DMS 273 treated with DMSO at 0.1 percent for 48 hours (cell line): ENCODE measurements around the gene ATRN.
A peak's percentile ranks its signal among the peaks of the same experiment; 100 is the strongest.
"Not testable (repeated sequence)": the region's sequence is repeated elsewhere in the genome, so short reads cannot be mapped to it uniquely, and the experiment has no call there.

Source experiments
- DNase-seq: peaks from one replicate; lab custom pipeline; 2025; lab: John Stamatoyannopoulos, UW

ATRN gene

DNA sequence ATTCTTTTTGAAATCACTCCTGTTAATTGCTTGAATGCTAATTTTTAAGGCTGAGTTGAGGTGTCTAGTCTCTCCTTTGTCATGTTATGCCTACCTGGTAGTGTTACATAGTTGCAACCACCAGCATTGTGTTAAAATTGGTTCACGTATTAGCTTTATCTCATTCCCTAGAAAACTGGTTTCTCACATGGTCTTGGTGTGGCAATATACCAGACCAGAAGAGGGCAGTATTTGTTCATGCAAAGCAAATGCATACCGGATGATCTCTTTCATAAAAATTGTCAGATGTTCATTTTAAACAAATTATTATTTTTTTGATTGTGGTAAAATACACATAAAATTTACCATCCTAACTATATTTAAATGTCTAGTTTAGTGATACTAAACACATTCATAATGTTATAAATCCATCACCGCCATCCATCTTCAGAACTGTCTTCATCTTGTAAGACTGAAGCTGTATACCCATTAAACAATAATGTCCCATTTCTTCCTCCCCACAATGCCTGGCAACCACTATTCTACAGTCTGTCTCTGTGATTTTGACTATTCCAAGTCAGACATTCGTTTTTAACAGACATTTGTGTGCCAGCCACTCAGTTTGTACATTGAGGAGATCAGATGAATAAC, 92.8 kb downstream of the ATRN start:
- no peak for DNase-seq

DNA sequence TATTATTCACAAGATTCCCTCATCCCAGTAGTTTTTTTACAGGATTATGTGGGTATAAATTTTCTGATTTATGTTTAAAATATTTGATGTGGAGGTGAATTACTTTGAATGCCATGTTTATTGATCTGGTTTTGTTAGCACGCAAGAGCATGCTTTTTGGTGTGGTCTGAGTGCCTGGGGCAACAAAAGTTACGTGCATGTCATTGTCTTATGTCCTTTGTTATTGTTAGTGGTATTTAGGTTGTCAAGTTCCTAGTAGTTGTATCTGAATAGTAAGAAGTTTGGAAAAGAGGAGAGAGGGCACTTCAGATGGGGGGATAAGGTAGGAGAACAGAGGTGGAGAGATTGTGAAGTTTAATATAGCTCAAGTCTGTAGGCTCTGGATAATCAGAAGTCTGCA, 95.0 kb downstream of the ATRN start:
- DNase-seq, result no peak

DNA sequence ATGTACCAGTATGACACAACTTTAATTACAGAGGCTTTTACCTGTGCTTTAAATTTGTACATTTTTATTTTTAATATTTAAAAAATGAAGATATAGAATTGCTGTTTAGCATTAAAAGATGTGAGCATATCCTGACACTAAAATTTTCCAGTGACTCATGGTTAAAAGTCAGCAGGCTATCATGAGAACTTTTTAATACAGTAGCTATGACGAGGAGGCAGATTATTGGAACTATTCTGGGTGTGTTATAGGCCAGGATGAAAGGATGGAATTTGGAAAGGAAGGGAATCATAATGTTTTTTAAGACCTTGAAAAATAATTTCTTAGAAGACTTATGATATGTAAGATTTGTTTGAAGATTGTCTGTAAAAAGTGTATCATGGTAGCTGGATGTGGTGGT, 101.3 kb downstream of the ATRN start:
- no peak for DNase-seq

DNA sequence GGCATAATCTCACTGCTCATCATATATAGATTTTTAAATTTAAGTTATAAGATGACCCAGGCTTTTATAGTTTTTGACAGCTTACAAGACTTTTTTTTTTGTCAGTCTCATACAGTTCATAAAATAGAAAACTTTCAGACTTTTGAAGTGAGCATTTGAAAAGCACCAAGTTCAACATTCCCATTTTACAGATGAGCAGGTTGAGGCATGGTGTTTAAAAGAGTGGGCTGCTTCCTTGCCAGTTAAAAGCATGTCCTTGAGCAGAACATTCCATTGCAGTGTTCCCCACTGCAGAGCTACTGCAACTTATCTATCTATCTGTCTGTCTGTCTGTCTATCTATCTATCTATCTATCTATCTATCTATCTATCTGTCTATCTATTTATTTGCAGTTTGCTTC, 105.5 kb downstream of the ATRN start:
- DNase-seq, result no peak

DNA sequence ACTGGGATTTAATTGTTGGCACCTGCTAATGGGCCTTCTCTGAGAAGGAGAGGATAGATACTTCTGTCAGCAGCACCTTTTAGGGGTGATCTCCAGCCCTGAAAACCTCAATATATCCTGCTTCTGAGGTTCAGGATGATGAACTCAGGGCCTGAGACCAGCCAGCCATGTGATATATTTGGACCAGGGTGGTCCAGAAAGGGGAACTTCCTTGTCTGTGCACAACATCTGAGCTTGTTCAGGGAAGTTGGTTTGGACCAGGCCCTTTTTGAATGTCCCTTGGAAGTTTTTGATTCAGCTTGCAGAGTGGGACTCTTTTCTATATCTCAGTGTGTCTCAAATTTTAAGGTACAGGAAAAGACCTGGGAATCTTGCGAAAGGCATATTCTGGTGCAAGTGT, 106.5 kb downstream of the ATRN start:
- no peak for DNase-seq

DNA sequence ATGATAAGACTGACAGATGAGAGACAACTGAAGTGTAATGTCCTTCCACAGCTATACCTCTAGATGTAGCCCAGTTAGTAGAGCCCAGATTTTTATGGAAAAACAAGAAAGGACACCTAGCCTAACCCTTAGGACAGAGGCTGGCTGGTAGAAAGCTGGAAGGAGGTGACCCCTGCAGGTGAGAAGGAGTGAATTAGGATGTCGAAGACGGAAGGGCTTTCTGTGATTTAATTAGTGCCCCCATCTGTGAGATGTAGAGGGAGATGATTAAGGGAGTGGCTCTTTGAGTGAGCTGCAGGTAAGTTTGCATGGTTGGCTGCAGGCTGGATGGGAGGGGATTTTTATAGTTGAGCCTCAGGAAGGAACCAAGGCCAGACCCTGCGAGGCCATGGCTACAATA, 109.6 kb downstream of the ATRN start:
- DNase-seq, result no peak

DNA sequence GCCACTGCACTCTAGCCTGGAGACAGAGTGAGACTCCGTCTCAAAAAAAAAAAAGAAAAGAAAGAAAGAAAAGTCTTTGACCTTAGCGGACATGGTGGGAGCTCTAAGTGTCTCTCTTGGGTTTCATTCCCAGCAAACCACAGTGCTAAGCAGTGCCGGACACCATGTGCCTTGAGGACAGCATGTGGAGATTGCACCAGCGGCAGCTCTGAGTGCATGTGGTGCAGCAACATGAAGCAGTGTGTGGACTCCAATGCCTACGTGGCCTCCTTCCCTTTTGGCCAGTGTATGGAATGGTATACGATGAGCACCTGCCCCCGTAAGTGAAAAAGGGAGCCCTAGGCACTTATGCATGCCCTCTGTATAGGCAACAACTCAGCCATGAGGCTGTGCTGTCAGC, 112.9 kb downstream of the ATRN start:
- no peak for DNase-seq

DNA sequence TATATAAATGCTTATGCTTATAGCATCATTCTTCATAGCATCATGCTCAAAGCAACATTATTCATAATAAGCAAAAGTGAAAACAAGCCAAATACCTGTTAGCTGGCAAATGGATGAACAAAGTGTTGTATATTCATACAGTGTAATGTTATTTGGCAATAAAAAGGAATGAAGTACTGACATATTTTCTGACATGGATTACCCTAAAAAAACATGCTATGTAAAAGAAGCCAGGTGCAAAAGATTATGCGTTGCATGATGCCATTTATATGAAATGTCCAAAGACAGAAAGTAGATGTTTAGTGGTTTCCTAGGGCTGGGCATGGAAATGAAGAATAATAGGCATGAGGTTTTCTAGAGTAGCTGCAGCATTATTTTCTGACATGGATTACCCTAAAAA, 115.3 kb downstream of the ATRN start:
- no peak for DNase-seq

DNA sequence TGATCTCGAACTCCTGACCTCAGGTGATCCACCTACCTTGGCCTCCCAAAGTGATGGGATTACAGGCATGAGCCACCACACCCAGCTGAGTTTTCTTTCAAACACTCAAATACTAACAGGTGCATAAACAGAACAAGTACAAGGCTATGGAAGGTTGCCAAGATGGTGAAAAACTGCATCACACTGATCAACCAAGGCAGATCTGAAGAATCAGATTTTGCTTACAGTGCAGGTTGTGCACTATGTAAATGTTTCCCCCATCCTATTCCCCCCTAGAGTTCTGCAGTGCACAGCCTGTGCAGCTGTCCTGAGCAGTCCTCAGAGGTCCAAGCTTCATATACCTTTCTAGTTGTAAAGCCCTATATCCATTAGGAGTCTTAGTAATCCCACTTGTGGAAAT, 119.3 kb downstream of the ATRN start:
- DNase-seq, result no peak

DNA sequence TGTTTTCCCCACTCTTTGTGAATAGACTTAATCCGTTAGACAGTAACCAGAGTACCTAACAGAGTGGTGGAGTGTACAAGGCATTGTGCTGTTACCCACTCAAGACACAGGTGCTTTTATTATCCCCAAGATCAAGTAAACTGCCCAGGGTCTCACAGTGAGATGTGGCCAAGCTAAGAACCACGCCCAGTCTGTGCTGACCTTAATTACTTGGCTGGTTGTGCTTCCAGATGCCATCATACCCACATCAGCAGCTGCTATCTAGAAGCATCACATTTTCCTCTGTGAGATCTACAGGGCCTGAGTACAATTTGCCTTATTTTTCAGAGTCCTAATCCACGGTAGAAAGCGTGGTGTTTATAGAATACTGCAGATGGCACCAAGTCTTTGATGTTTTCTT, 122.1 kb downstream of the ATRN start:
- no peak for DNase-seq

DNA sequence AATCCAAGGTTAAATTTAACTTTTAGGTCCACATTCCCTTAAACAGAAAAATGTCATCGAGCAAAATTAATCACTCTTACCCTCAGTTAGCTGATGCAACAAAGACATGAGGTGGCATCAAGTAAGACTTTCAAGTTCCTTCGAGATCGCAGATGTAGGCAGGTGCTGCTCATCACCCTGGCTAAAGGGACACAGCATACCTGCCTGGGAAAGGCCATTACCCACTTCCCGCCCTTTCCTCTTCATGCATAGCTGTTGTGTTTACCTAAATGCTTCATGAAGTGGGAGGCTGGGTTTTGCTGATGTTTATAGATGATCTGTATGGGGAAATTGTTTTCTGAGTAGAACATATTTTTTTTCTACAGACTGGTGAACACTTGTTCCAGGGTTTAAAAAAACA, 124.7 kb downstream of the ATRN start:
- no peak for DNase-seq

DNA sequence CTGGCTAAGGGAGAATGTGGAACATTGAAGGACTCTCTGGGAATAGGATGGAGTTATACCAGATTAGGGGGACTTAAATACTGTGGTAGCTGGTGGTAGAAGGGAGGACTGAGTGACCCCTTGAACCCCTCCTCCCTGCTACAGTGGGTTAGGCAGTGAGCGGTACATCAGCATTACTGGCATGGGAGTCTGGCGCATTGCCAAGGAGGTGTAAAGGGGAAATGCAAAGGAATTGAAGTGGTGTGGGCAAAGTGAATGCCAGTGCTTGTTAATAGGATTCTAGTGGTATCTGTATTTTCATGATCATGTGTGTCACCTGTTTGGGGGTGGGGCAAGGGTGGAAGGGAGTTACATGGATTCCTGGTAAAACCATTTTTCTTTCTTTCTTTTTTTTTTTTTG, 132.3 kb downstream of the ATRN start:
- DNase-seq, result no peak

DNA sequence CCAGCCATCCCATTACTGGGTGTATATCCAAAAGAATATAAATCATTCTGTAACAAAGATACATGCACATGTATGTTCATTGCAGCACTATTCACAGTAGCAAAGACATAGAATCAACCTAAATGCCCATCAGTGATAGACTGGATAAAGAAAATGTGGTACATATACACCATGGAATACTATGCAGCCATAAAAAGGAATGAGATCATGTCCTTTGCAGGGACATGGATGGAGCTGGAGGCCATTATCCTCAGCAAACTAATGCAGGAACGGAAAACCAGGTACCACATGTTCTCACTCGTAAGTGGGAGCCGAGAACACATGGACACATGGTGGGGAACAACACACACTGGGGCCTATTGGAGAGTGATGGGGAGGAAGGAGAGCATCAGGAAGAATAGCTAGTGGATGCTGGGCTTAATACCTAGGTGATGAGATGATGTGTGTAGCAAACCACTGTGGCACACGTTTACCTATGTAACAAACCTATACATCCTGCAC, 134.6 kb downstream of the ATRN start:
- not testable (repeated sequence) for DNase-seq

DNA sequence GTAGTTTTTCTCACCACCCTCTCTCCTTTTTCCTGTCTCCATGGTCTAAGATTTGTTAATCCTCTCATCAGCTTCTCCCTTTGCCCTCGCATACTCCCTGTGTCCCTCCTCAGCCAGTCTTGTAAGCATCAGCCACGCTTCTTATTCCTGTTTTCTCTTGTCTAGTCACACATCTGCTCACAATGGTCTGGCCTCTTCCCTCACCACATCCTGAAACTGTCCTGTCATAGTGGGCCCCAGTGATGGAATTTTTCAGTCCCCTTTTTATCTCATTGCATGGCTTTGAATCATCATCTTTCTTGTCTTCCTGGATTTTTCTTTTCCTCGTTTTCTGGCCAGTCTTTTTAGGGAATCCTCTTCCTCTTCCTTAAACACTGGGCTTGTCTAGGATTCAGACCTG, 135.2 kb downstream of the ATRN start:
- no peak for DNase-seq

DNA sequence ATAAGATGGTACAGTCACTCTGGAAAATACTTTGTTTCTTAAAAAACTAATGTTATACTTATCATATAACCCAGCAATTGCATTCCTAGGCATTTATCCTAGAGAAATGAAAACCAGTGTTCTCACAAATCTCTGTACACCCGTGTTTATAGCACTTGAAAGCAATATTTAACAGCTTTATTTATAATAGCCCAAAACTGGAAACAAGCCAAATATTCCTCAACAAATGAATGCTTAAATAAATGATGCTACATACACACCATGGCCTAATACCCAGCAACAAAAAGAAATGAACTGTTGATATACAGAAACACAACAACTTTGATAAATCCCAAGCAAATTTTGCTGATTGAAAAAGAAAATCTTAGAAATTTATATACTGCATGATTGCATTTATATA, 141.1 kb downstream of the ATRN start:
- DNase-seq, result no peak

DNA sequence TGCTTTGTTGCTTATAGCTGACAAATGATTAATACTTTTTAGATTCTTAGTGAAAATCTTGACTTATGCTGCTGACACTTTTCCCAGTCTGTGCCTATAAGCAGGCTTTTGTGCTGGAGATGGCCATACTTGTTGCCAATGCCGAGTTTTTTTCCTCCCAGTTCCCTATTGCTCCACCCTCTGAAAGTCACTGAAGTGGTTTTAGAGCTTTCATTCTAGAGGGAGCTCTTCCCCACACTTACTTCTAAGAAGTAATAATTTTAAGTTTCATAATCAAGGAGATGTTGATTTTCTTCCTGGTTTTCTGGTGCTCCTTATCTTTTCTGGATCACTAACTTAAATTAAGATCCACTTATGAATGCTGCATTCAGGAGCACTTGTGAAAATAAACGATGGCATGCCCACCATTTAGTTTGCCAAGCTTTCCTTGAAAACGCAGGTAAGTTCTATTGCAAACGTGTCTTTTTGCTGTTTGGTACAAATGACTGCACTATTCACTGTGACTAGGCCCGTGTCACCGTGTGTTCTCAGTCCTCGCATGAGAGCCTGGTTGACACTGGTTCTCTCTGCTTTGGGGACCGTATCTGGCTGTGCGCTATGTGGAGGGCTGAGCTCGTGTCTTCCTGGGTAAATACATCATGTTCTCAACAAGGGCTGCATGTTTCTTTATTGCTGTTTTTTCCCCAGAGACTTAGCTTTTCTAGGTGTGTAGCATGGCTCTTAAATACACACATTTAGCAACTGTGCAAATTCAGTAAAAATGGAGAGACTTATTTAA, 142.2 kb downstream of the ATRN start:
- no peak for DNase-seq

DNA sequence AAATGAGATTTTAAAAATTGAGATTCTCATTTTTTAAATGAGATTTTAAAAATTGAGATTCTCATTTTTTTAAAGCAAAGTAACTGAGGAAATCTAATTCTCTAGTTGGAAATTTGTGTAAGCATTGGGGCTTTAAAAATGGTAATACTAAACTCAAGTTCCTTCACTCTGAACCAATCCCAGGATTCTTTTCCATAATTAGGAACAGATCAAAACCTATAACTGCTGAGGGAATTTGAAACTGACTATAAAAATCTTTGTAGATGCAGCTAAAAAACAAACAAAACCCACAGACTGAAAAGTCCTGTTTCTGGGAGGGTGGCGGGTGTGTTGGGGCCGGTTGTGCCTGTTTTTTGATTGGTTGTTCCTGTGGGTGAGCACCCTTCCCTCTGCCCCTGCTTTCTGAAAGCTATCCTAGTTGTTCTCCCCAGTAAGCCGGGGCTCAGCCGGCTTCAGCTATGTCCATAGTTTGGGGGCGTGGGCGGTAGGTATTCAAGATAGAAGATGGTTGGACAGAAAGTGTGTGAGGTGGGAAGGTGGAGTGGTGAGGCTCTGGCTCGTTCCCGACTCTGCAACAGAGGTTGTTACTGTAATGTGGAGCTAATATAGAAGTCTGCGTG, 143.1 kb downstream of the ATRN start:
- DNase-seq, result no peak

DNA sequence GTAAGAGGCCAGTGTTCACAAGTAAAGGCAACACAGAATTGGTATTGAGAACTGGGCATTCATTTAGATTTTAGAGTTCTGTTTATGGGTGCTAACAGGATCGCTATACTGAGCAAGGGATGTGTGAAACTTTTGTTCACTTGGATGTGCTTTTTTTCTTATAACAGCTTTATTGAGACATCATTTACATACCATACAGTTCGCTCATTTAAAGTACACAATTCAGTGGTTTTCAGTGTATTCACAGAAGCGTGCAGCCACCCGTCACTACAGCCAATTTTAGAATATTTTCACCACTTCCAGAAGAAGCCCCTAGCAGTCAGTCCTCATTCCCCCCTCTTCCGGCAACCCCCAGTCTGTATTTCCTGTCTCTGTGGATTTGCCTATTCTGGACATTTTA, 143.6 kb downstream of the ATRN start:
- no peak for DNase-seq

DNA sequence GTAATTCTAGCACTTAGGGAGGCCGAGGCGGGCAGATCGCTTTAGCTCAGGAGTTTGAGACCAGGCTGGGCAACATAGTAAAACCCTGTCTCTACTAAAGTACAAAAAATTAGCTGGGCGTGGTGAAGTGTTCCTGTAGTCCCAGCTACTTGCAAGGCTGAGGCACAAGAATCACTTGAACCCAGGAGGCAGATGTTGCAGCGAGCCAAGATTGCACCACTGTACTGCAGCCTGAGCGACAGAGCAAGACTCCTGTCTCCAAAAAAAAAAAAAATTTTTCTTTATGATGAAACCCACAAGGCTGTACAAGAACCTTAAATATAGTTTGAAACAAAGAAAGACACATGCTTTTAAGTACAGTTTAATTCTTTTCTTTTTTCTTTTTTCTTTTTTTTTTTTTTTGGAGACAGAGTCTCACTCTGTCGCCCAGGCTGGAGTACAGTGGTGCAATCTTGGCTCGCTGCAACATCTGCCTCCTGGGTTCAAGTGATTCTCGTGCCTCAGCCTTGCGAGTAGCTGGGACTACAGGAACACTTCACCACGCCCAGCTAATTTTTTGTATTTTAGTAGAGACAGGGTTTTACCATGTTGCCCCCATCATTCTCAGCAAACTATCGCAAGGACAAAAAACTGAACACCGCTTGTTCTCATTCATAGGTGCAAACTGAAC, 144.5 kb downstream of the ATRN start:
- not testable (repeated sequence) for DNase-seq

DNA sequence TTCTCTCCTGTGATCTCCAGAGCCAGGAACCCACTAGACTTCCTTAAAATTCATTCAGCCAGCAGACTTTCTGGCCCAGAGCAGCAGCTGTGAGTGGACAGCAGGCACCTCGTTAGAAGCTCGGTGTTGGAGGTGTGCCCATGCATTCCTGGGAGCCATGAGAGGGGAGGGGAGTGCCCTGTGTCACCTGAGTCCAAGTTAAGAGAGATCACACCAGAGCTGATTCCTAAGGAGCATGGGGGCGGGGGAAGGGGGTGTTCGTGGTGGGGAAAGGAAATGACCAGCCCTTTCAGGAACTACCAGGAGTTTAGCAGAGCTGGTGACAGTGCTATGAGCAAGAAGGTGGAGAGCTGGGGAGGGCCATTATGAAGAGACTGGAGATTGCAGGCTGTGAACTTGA, 145.4 kb downstream of the ATRN start:
- peak; percentile 15 for DNase-seq

DNA sequence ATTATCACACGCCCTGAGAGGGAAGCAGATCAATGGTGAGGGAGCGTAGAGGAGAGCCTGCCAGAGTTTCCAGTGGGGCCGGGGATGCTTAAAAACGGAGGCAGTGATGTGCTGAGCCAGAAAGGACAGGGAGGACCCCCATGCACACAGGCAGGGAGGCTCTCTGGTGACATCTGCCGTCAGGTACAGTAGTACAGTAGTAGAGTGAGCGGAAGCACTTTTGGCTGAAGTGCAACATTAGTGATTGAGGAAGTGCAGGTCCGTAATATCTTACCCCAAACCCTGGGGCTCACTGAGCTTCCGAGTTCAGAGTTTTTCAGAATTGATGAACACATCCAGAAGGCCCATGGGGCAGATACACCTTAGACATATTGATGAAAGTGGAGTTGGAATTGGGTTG, 150.3 kb downstream of the ATRN start:
- DNase-seq, result no peak

DNA sequence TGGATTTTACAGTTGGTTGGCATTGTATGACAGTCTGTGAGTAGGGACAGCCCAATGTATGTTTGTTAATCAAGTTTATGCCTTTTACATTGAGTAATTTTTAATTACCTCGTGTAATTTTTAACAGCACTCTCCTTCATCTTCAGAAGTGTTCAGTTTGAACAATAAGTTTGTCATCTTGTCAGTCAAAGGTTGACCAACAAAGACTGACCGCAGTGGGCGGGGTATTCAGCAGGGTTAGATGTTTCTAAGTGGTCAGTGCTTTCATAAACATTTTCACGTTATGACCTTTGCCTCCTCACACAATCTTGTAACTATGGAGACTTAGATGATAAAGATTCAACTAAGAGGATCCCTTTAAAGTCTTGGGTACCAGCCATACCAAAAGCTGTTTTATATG, 151.6 kb downstream of the ATRN start:
- no peak for DNase-seq

DNA sequence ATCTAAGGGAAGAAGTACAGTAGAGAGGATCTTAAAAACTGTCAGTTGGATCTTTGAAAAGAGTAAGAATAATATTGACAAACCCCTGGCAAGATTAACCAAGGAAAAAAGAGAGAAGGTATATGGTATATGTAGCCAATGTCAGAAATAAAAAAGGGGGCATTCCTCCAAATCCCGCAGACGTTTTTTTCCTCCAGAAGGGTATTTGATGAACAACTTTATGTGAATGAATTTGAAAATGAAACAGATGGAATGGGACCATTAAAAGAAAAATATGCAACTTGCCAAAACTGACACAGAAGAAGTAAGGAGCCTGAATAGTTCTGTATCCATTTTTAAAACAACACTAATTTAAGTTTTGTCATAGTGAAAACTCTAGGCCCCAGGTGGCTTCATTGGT, 156.7 kb downstream of the ATRN start:
- DNase-seq, result no peak
